ENCODE data around the gene TBC1D3B.
"Not testable (repeated sequence)": the region's sequence is repeated elsewhere in the genome, so short reads cannot be mapped to it uniquely, and the experiment has no call there.

Gene TBC1D3B

DNA sequence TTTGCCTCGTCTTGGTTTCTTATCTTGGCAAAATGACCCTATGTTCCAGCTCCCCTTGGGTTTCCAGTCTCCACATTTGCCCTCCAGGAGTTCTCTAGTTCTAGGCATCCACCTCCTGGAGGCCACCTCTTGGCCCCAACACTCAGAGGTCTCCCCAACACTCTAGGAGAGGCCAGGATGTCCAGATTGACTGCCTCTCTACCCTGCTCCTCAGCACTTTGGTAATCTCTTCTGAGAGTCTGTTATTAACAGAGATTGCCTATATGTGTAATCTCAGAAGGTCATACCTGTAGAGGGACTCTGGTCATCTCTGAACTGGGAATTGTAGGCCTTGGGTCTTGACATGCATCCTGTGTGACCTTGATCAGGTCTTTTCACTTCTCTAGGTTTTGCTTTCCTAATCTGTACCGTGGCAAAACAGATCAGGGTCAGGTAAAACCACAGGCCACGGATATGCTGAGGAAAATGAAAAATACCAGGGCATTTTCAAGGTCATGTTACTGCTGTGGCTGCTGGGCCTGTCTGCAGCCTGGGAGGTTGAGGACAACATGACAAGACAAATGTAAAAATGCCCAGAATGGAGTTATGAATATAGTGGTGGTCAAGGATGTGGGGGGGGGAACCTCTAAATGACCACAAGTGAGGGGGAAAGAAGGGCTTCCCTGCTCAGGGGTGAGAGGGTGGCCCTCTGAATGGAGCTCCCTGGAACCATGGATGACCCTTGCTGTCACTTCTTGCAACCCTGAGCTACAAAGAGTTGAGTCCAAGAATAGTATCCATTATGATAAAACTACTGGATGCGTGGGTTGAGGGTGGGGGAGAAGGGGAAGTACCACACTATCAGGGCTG, 29.4 kb upstream of the TBC1D3B start:
- TF ChIP-seq CTCF (IDR thresholded peaks at IDR 0.05; ENCODE audit: low read depth, low read length), result no peak

GRCh38 chr17:36204724-36205500, 28.5 kb upstream of the TBC1D3B start:
- H3K36me3 ChIP-seq, result no peaks in the 10 kb centered on the region
- no peak for DNase-seq
- no peak overlapping the region for H3K27ac ChIP-seq
- TF ChIP-seq CTCF (IDR thresholded peaks at IDR 0.05; ENCODE audit: low read depth, low read length), result no peak
- H3K9me3 ChIP-seq (ENCODE audit: severe bottlenecking), result no peaks in the 10 kb centered on the region
- no peaks in the 10 kb centered on the region for H3K27me3 ChIP-seq (ENCODE audit: insufficient read depth, low read depth, severe bottlenecking)
- no peak overlapping the region for H3K4me3 ChIP-seq (ENCODE audit: low read depth, low read length)

More for the DNA sequence above, 29.4 kb upstream of the TBC1D3B start:
- H3K27me3 ChIP-seq (ENCODE audit: insufficient read depth, low read depth, severe bottlenecking), result no peaks in the 10 kb centered on the region
- no peak overlapping the region for H3K27ac ChIP-seq
- H3K36me3 ChIP-seq, result no peaks in the 10 kb centered on the region
- DNase-seq, result no peak
- no peaks in the 10 kb centered on the region for H3K9me3 ChIP-seq (ENCODE audit: severe bottlenecking)
- H3K4me3 ChIP-seq (ENCODE audit: low read depth, low read length), result no peak overlapping the region

GRCh38 chr17:36203335-36203734, 26.9 kb upstream of the TBC1D3B start:
- H3K27me3 ChIP-seq (ENCODE audit: insufficient read depth, low read depth, severe bottlenecking), result no peaks in the 10 kb centered on the region
- no peak overlapping the region for H3K27ac ChIP-seq
- TF ChIP-seq CTCF (IDR thresholded peaks at IDR 0.05; ENCODE audit: low read depth, low read length), result no peak
- no peak for DNase-seq
- H3K36me3 ChIP-seq, result no peaks in the 10 kb centered on the region
- no peaks in the 10 kb centered on the region for H3K9me3 ChIP-seq (ENCODE audit: severe bottlenecking)
- no peak overlapping the region for H3K4me3 ChIP-seq (ENCODE audit: low read depth, low read length)

DNA sequence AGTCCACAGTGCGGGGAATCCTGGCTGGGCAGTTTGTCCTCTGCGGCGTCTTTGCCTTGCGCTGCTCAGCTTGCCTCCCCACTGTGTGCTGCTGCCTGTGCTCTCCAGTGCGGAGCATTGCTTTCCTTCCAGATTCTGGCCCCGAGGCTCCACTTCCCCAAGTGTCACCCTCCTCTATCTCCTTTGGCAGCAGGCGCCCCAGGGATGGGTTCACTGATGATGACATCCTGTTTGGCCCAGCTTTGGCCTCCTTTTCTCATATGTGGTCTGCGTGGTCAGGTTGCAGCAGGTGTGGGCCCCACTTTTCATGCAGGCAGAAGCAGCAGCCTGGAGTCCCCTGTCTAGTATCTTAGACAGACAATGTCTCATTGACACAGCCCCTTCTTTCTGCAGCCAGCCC, 25.1 kb upstream of the TBC1D3B start:
- not testable (repeated sequence) for DNase-seq; H3K4me3 ChIP-seq (ENCODE audit: low read depth, low read length); H3K9me3 ChIP-seq (ENCODE audit: severe bottlenecking); H3K27me3 ChIP-seq (ENCODE audit: insufficient read depth, low read depth, severe bottlenecking); H3K36me3 ChIP-seq; H3K27ac ChIP-seq

GRCh38 chr17:36201102-36201501, 24.7 kb upstream of the TBC1D3B start:
- not testable (repeated sequence) for H3K4me3 ChIP-seq (ENCODE audit: low read depth, low read length); H3K9me3 ChIP-seq (ENCODE audit: severe bottlenecking); H3K27ac ChIP-seq; H3K36me3 ChIP-seq; DNase-seq; H3K27me3 ChIP-seq (ENCODE audit: insufficient read depth, low read depth, severe bottlenecking)

DNA sequence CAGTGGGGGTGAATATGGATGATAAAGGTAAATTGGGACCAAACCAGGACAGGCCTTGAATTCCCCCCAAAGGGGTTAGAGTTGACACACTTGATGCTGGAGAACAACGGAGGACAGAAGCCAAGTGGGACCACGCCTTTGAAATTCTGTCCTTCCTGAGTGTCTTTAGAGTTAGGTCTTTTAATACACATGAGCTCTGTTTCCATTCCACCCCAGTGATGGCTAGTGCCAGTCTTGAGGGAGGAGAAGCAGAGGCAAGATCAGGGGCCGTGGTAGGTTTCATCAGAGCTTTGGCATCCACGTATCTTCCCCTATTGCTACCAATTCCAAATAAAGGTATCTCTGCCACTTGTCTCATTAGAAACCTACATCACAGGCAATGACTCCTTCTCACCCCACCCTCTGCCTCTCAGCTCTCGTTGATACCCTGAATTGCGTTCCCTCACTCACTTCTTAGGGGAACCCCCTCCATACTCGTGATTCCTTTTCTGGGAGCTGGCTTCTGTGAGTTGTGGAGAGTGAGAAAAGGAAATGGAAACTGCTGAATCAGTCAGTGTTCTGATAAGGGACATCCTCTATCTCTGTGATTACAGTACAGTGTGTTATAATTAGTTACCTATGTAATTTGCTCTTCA, 22.5 kb upstream of the TBC1D3B start:
- Histone ChIP-seq H3K4me3 (ENCODE audit: low read depth, low read length) (no peak overlapping the region), H3K27me3 (ENCODE audit: insufficient read depth, low read depth, severe bottlenecking) (no peaks in the 10 kb centered on the region), H3K27ac (no peak overlapping the region), H3K9me3 (ENCODE audit: severe bottlenecking) (no peaks in the 10 kb centered on the region), H3K36me3 (no peaks in the 10 kb centered on the region)
- DNase-seq, result no peak
- TF ChIP-seq CTCF (IDR thresholded peaks at IDR 0.05; ENCODE audit: low read depth, low read length), result no peak

Data from WERI-Rb-1 (cell line).